Glomerular visceral epithelial cell (primary cell): ENCODE data around the gene IL17D.
"Not testable (repeated sequence)": the region's sequence is repeated elsewhere in the genome, so short reads cannot be mapped to it uniquely, and the experiment has no call there.

ENCODE experiments used
- DNase-seq: peaks from one replicate; pipeline ENCODE4 v3.0.0-alpha.2; 2016; ENCODE audit errors: extremely low spot score

Gene IL17D

DNA sequence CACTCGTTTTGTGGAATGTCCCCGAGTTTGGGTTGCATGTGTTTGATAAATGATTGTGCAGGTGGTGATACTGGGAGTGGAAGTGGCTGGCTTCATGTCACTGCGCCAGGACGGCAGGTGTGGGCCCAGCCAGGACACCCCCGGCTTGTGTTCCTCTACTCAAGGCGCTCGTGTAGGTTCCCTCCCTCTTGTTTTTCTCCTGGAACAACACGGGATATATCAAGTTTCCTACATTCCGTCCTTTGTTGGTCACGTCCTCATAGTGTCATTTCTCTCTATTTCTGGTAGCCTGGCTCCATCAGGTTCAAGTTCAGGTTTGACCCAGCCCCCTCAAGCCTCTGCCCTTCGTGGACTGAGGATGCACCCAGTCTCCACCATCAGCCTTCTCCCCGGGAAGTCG lies 16.3 kb downstream of the IL17D start:
- no peak for DNase-seq

DNA sequence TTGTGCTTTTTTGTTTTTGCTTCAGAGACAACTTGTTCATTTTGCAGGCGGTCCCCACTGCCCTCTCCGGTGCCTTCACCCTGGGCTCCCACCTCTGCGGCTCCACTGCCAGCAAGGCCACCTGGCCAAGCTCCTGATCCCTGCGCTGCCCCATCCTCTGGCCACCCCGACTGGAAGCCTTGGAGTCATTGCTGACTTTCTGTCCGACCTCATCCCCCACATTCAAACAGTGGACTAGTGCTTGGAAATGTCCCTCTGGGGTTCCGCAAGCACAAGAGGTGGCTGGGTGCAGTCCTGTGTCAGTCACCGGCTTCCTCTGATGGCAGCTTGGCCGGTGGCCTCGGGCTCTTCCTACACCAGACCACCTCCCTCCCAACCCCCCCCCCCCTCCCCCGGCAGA lies 17.0 kb downstream of the IL17D start:
- DNase-seq: no peak

DNA sequence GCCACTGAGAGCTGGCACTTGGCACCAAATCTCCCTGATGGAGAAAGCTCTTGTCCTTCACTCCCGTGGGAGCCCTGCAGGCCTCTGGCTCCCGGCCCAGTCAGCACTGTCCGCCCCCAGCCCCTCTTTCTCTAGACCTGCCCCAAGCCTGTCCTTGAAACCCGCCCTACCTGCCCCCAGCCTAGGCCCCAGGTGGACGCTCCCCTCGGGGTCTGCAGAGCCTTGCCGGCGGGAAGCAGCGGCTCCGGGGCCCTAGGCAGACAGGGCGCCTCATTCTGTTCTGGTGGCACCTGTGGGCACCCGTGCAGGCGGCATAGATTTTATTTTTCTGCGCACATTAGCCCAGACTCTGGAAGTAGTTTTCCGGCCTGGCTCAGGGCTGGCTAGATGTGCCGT lies 17.6 kb downstream of the IL17D start:
- DNase-seq: no peak

DNA sequence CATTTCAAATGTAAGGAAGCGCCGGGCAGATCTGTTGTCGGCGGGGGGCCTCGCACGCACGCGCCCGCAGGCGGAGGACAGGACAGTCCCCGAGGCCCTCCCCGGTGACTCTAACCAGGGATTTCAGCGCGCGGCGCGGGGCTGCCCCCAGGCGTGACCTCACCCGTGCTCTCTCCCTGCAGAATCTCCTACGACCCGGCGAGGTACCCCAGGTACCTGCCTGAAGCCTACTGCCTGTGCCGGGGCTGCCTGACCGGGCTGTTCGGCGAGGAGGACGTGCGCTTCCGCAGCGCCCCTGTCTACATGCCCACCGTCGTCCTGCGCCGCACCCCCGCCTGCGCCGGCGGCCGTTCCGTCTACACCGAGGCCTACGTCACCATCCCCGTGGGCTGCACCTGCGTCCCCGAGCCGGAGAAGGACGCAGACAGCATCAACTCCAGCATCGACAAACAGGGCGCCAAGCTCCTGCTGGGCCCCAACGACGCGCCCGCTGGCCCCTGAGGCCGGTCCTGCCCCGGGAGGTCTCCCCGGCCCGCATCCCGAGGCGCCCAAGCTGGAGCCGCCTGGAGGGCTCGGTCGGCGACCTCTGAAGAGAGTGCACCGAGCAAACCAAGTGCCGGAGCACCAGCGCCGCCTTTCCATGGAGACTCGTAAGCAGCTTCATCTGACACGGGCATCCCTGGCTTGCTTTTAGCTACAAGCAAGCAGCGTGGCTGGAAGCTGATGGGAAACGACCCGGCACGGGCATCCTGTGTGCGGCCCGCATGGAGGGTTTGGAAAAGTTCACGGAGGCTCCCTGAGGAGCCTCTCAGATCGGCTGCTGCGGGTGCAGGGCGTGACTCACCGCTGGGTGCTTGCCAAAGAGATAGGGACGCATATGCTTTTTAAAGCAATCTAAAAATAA lies 18.2 kb downstream of the IL17D start:
- peak; percentile 46 for DNase-seq

DNA sequence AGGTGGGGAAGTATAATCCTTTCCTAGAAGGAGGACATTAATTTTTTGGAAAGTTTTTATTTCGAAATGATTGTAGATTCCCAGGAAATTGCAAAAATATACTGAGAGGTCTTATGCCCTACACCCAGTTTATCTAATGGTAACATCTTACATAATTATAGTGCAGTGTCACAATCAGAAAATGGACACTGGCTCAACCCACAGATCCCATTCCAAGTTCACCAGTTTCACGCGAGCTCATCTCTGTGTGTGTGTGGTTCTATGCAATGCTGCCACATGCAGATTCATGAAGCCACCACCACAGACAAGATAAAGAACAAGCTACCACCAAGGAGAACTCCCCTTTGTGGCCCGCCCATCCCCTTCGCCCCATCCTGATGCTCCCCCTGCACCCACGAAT lies 24.4 kb downstream of the IL17D start:
- no peak for DNase-seq

DNA sequence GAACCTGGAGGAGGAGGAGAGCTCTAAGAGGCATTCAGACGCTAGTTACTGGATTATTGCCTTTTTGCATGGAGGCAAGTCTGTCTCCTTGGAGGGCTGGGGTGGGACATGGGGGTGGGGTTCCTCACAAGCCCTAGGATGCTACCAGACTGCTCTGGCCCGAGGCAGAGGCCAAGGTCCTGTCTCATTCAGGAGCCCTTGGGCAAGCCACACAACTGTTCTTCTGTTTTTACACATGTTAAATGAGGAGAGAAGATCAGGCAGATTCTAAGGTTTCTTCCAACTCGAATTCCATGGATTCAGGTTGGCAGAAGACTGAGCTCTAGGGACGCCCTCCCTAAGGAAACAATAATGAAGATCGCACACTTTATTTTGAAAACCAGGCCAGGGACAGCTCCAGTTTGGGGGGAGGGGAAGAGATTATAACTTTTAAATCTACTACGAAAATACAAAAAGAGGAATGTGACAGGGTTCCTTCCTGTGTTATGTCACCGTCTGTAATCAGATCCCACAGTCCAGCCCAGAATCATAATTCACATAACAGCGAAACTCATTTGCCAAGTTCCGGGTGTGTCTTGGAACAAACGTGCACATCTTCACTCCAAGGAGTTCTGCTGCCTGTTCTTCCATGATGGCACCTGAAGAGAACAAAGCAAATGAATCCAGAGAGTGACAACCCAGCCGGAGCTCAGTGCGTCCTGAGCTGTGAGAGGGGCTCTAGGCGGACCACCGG lies 25.2 kb downstream of the IL17D start:
- DNase-seq: no peak

DNA sequence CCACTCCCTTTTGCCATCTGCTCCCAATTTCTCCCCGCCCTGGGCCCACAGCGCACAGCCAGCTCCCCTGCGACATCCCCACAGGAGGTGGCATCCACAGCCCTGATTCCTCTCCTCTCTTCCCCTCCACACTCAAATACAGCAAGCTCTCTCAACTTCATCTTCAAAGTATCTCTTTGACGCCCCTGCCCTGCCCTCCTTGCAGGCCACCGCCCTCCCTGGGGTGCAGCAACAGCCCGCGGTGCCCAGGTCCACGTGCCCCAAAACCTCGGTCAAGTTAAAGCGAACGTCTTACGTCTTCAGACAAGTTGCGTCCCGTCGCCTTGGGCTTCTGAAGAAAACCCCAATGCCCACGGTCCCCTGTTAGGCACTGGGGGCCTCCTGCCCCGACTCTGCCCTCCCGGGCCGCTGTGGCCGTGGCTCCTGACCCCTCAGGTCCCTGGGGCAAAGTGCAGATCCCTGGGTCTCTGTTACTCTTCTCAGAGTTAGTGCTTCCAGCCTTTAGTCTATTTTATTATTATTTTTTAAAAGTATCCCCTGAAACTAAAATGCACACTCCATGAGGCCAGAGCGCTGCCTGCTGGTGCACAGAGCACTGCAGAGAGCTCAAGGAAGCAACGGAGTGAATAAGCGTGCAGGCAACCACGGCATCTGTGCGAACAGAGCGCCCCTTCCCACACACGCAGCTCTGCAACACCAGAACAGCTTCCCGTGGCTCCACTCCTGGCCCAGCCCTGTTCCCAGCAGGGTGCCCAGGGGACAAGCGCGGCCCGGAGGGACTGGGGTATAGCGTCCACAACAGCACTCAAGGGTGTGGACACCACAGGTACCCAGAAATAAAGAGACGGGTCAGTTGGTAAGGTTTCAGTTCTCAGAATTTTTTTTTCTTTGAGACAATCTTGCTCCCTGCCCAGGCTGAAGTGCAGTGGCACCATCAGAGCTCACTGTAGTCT lies 26.4 kb downstream of the IL17D start:
- DNase-seq: no peak

DNA sequence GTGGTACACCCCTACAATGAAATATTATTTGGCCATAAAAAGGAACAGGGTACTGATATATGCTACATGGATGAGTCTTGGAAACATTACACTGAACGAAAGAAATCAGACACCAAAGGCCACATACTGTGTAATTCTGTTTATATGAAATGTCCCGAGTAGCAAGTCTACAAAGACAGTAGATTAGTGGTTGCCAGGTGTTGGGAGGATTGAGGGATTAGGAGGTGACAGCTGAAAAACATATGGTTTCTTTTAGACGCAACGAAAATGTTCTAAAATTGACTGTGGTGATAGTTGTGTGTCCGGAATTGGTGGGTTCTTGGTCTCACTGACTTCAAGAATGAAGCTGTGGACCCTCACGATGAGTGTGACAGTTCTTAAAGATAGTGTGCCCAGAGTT lies 35.1 kb downstream of the IL17D start:
- DNase-seq: no peak

DNA sequence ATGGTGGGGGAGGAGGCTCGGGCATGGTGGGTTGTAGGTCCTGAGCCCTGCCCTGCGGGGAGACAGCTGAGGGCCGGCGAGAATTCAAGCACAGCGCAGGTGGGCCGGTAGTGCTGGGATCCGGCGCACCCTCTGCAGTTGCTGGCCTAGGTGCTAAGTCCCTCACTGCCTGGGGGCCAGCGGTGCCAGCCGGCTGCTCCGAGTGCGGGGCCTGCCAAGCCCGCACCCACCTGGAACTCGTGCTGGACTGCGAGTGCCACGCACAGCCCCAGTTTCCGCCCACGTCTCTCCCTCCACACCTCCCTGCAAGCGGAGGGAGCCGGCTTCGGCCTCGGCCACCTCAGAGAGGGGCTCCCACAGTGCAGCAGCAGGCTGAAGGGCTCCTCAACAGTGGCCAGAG lies 36.5 kb downstream of the IL17D start:
- DNase-seq: no peak

DNA sequence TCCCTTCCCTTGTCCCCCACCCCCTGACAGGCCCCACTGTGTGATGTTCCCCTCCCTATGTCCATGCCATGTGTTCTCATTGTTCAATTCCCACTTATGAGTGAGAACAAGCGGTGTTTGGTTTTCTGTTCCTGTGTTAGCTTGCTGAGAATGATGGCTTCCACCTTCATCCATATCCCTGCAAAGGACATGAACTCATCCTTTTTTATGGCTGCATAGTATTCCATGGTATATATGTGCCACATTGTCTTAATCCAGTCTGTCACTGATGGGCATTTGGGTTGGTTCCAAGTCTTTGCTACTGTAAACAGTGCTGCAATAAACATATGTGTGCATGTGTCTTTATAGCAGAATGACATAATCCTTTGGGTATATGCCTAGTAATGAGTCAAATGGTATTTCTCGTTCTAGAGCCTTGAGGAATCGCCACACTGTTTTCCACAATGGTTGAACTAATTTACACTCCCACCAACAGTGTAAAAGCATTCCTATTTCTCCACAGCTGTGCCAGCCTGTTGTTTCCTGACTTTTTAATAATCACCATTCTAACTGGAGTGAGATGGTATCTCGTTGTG lies 40.4 kb downstream of the IL17D start:
- DNase-seq: not testable (repeated sequence)

DNA sequence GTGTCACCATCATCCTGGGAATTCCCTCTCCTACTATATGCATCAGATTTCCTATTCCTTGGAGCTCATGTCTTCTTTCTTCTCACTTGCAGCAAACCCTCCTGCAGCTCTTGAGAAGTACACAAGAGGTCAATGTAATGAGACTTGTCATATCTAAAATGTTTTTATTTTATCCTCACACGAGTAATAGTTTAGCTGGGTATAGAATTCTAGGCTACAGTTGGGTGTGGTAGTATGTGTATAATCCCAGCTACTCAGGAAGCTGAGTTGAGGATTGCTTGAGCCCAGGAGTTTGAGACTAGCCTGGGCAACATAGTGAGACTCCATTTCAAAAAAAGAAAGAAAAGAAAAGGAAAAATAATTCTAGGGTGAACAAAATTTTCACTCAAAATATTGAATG lies 45.9 kb downstream of the IL17D start:
- DNase-seq: no peak

DNA sequence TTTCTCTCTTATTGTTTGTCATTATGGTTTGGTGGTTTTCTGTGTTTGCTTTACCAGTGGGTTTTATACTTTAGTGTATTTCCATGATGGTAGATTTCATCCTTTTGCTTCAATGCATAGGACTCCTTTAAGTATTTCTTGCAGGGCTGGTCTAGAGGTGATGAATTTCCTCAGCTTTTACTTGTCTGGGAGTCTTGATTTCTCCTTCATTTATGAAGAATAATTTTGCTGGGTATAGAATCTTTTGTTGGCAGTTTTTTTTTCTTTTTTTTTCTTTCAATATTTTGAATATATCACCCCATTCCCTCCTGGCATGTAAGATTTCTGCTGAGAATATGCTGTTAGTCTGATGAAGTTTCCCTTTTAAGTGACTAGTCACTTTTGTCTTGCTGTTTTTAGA lies 50.5 kb downstream of the IL17D start:
- DNase-seq: no peak

DNA sequence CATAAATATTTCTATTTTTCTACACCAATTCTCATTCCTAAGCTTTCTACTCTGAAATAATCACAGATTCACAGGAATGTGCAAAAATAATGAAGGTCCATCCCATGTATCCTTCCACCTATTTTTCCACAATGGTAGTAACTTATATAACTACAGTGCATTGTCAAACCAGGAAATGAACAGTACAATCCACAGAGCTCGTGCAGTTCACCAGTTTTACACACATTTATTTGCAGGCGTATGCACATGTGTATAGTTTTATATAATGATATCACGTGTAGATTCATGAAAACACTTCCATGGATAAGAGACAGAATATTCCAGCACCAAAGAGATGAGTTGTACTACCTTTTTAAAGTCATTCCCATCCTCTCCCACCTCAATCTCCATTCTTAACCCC lies 57.4 kb downstream of the IL17D start:
- DNase-seq: no peak

DNA sequence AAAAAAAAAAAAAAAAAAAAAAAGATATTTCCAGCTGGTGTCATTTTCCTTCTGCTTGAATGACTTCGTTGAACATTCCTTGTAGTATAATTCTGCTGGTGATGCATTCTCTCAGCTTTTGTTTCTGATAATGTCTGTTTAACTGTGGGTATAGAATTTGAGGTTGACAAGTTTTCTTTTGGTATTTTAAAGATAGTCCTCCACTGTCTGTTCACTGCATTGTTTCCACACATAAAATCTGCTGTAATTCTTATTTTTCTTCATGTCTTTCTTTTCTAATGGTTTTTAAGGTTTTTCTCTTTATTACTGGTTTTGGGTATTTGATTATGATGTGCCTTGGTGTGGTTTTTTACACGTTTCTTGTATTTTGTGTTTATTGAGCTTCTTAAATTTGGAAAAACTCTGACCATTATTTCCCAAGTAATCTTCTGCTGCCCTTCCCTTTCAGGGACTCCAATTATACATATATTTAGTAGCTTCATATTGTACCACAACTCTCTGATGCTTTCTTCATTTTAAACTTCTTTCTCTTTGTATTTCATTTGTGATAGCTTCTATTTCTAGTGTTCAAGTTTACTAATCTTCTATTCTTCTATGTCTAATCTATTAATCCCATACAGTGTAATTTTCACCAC lies 63.9 kb downstream of the IL17D start:
- DNase-seq: no peak

DNA sequence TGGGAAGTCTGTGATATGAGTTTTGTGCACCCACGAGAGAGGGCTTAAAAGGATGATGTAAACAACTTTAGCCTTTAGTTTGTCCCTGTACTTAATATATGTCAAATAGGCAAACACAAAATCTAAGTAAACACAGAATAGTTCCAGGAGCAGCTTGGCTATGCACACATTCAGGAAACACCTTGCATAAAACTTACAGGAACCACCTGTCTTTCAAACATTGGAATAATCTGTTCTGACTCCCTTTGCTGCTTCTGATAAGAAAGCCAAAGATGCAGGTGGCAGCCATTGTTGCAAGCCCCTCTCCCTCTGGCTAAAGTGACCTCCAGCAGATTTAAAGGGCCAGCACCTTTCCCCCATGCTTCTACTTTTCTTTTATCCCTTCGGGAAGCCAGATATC lies 65.6 kb downstream of the IL17D start:
- DNase-seq: no peak

DNA sequence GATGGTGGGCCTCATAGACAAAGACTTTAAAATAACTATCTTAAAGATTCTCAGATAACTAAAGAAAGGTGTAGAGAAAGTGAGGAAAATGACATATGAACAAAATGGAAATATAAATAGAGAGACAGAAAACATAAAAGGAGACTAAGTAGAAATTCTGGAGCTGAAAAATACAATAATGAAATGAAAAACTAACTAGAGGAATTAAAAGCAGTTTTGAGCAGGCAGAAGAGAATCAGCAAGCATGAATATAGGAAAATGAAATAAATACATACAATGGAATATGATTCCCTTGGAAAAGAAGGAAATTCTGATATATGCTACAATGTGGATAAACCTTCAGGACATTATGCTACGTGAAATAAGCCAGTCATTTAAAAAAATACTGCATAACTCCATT lies 66.3 kb downstream of the IL17D start:
- DNase-seq: no peak
